Upper lobe of left lung (tissue), 6 donors: ENCODE data around the gene SLC25A21. TPM values are rescaled to one million over a fixed set of nuclear protein-coding genes. Genes with fewer than 3 reads are reported as not detected.

Experiments
- ATAC-seq, 2 donors: fragments of 200-7000 bp; cut with Tn5 transposase; one replicate each; pipeline ENCODE4 v1.9.1; 2022; ENCODE audit warnings: mild to moderate bottlenecking in 2 of 2, moderate library complexity in 2 of 2; ENCODE audit not compliant: low FRiP score in 2 of 2
- DNase-seq, 2 donors: peaks; one replicate each; pipeline ENCODE4 v3.0.0-alpha.2; 2019 to 2020
- H3K27ac ChIP-seq, 4 donors: fragments of 200-600 bp; sonication (generic); one replicate each; pipeline ENCODE4 v1.5.1; 2016 to 2019
- H3K27me3 ChIP-seq, 4 donors: fragments of 200-600 bp; sonication (generic); one replicate each; pipeline ENCODE4 v1.5.1; 2017 to 2019
- H3K36me3 ChIP-seq, 4 donors: fragments of 200-600 bp; sonication (generic); one replicate each; pipeline ENCODE4 v1.5.1; 2016 to 2019
- H3K4me1 ChIP-seq, 4 donors: fragments of 200-600 bp; sonication (generic); one replicate each; pipeline ENCODE4 v1.5.1; 2018 to 2019
- H3K4me3 ChIP-seq, 4 donors: fragments of 200-600 bp; sonication (generic); one replicate each; pipeline ENCODE4 v1.5.1; 2017 to 2019; ENCODE audit warnings: mild to moderate bottlenecking in 2 of 4, moderate library complexity in 1 of 4
- H3K9me3 ChIP-seq, 4 donors: fragments of 200-600 bp; sonication (generic); one replicate each; pipeline ENCODE4 v1.5.1; 2018 to 2019
- EP300 ChIP-seq, 4 donors: sonication (generic); formaldehyde crosslinking; IDR thresholded peaks; one replicate each; pipeline ENCODE4 v1.5.1; 2017; ENCODE audit warnings: antibody characterized with exemption in 4 of 4, control low read depth in 2 of 4
- POLR2A ChIP-seq, 4 donors: fragments of 450-650 bp; IDR thresholded peaks; one replicate each; pipeline ENCODE4 v1.5.1; 2016 to 2017; ENCODE audit warnings: antibody characterized with exemption in 4 of 4, mild to moderate bottlenecking in 2 of 4
- POLR2AphosphoS5 ChIP-seq, 2 donors: sonication (generic); formaldehyde crosslinking; IDR thresholded peaks; one replicate each; pipeline ENCODE4 v1.5.1; 2017; ENCODE audit warnings: antibody characterized with exemption in 2 of 2
- WGBS, 2 donors: methylation state at CpG; one replicate each; pipeline ENCODE4 v1.1.5; 2017 to 2018; 5-methylcytosine and 5-hydroxymethylcytosine counted together
- total RNA-seq, 6 donors: library from RNA; depleted of rRNA in 4 of 6; stranded (reverse); fragments of >200 nt in 4 of 6; gene quantifications; one replicate each; pipeline versions ENCODE4 v1.1.0 to v1.2.1, GENCODE V29; 2016 to 2021
- TF ChIP-seq, protein P1 (sequence below), 6 experiments: fragments of 450-650 bp in 4 of 6; fragments of 200-600 bp in 2 of 6; sonication (generic) in 2 of 6; IDR thresholded peaks; one replicate each; pipeline ENCODE4 v1.5.1; 2016 to 2019; ENCODE audit warnings: antibody characterized with exemption in 6 of 6
- donor health status: DM: no; HTN: no; CAD: no; lungs with moderate emphysema.
- donor health status: DM: no; HTN: yes; CAD: no; lungs with severe emphysema.

Gene SLC25A21
- total RNA-seq, 6 donors from 2014 or later = 0.15 to 1.7 (median 0.30) TPM; not detected in 3

DNA sequence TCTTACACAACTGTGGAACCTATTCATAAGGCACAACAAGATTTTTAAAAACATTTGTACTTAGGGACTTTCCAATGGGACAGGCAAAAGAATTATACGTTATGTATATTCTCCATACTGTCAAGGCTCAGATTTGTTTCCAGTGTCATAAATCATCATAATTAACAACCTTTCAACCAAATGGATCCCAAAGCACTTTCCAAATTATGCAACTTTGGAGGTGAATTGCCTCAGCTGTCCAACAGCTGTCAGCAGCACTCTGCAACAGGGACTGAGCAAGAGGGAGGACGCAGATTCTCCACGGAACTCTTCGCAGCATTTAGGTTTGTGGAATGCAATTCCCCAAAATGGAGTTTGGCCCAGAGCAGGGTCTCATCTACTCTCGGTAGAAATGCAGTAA lies 324.2 kb downstream of the SLC25A21 start:
- ATAC-seq (no peak), DNase-seq (no peak)
- Histone ChIP-seq H3K36me3 (no peaks in the 10 kb centered on the region), H3K27ac (no peak overlapping the region), H3K4me3 (no peak overlapping the region), H3K27me3 (no peaks in the 10 kb centered on the region), H3K4me1 (no peaks in the 10 kb centered on the region), H3K9me3 (no peaks in the 10 kb centered on the region)
- WGBS, 2 donors = 71 to 72% methylated on average over 5 of the region's 5 CpGs
- no peak for TF ChIP-seq POLR2AphosphoS5 (IDR thresholded peaks at IDR 0.05)
- no peak for TF ChIP-seq POLR2A (IDR thresholded peaks at IDR 0.05)
- TF ChIP-seq, protein P1, sequence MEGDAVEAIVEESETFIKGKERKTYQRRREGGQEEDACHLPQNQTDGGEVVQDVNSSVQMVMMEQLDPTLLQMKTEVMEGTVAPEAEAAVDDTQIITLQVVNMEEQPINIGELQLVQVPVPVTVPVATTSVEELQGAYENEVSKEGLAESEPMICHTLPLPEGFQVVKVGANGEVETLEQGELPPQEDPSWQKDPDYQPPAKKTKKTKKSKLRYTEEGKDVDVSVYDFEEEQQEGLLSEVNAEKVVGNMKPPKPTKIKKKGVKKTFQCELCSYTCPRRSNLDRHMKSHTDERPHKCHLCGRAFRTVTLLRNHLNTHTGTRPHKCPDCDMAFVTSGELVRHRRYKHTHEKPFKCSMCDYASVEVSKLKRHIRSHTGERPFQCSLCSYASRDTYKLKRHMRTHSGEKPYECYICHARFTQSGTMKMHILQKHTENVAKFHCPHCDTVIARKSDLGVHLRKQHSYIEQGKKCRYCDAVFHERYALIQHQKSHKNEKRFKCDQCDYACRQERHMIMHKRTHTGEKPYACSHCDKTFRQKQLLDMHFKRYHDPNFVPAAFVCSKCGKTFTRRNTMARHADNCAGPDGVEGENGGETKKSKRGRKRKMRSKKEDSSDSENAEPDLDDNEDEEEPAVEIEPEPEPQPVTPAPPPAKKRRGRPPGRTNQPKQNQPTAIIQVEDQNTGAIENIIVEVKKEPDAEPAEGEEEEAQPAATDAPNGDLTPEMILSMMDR (IDR thresholded peaks at IDR 0.05) = no peak
- no peak for TF ChIP-seq EP300 (IDR thresholded peaks at IDR 0.05)

- no peak for TF ChIP-seq POLR2AphosphoS5 (IDR thresholded peaks at IDR 0.05)
- TF ChIP-seq EP300 (IDR thresholded peaks at IDR 0.05) = no peak
- no peak for TF ChIP-seq POLR2A (IDR thresholded peaks at IDR 0.05)
- TF ChIP-seq, protein P1 (IDR thresholded peaks at IDR 0.05) = no peak
- H3K4me3 ChIP-seq = no peak overlapping the region
- ATAC-seq = no peak
- H3K9me3 ChIP-seq = no peaks in the 10 kb centered on the region
- no peak overlapping the region for H3K27ac ChIP-seq
- WGBS, 2 donors = 50 to 66% methylated on average over 3 of the region's 3 CpGs
- no peak for DNase-seq
- no peaks in the 10 kb centered on the region for H3K36me3 ChIP-seq
- H3K27me3 ChIP-seq = no peaks in the 10 kb centered on the region
- no peaks in the 10 kb centered on the region for H3K4me1 ChIP-seq
Measured at GRCh38 chr14:36847366-36847765, 325.0 kb downstream of the SLC25A21 start.

- DNase-seq (no peak), ATAC-seq (no peak)
- no peaks in the 10 kb centered on the region for H3K9me3 ChIP-seq
- no peaks in the 10 kb centered on the region for H3K27me3 ChIP-seq
- WGBS, 2 donors = 58 to 69% methylated on average over 5 of the region's 5 CpGs
- TF ChIP-seq, protein P1 (IDR thresholded peaks at IDR 0.05) = no peak
- TF ChIP-seq POLR2A (IDR thresholded peaks at IDR 0.05) = no peak
- TF ChIP-seq EP300 (IDR thresholded peaks at IDR 0.05) = no peak
- TF ChIP-seq POLR2AphosphoS5 (IDR thresholded peaks at IDR 0.05) = no peak
- H3K4me3 ChIP-seq = no peak overlapping the region
- no peaks in the 10 kb centered on the region for H3K36me3 ChIP-seq
- no peak overlapping the region for H3K27ac ChIP-seq
- H3K4me1 ChIP-seq = no peaks in the 10 kb centered on the region
Measured at GRCh38 chr14:36845356-36846012, 326.9 kb downstream of the SLC25A21 start.

DNA sequence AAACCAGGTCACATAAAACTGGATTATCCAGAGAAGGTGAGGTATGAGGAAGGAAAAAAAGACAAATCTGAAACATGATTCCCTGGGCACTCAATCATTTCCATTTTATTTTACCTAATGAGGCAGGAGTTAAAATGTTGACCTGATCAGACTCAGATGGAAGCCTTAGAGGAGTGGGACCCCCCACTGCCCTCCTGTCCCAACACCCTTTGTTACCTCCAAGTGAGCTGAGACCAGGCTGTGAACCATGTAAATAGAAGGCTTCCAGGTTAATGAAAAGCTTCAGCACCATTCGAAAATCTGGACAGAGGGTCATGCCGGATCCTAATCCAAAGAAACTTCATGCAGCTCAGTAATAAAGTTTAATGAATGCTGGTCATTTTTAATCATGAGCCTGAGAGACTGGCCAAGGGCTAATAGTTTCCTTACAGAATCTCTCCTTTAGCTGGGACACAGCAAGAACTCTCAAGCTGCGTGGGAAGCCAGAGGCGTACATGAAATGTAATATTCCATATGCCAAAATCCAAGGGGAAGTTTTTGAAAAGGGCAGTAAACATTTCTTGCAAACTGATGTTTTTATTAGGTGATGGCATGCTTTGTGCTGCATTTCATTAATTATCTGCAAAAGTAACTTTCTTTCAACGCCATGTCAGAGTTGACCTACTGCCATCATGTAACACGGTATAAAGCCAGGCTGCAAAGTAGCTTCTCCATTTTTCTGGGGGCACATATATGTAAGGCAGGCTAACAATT lies 327.8 kb downstream of the SLC25A21 start:
- Histone ChIP-seq H3K36me3 (no peaks in the 10 kb centered on the region), H3K27ac (no peak overlapping the region), H3K4me1 (no peaks in the 10 kb centered on the region), H3K4me3 (no peak overlapping the region), H3K9me3 (no peaks in the 10 kb centered on the region), H3K27me3 (no peaks in the 10 kb centered on the region)
- TF ChIP-seq POLR2AphosphoS5 (IDR thresholded peaks at IDR 0.05) (no peak), EP300 (IDR thresholded peaks at IDR 0.05) (no peak), POLR2A (IDR thresholded peaks at IDR 0.05) (no peak)
- TF ChIP-seq, protein P1 (IDR thresholded peaks at IDR 0.05) = no peak
- 53 to 67% methylated on average over 6 of the region's 6 CpGs for WGBS, 2 donors
- DNase-seq (no peak), ATAC-seq (no peak)
